ENCODE measurements around the gene GCH1.
"Not testable (repeated sequence)": the region's sequence is repeated elsewhere in the genome, so short reads cannot be mapped to it uniquely, and the experiment has no call there.

Gene GCH1

DNA sequence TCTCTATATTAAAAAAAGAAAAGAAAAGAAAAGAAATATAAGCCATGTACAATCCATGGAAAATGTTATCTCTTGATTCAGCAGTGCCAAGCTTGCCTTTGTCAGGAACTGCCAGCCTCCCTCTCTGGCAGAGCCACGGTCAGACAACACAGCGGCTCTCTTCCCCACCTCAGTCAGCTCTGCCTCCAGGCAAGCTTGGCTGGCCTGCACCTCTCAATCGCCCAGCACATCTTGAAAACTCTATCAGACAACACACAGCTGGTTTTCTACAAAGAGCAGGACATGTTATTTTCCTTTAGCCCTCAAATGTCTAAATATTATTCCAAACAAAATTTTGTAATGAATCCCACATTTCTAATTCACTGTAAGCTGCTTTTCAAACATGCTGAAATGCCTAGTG, 20.0 kb upstream of the GCH1 start:
- no peak for FAIRE-seq

GRCh38 chr14:54920052-54920451, 17.4 kb upstream of the GCH1 start:
- TF ChIP-seq CTCF (IDR thresholded peaks at IDR 0.05; ENCODE audit: insufficient read depth, missing control alignments) = no peak
- FAIRE-seq = no peak
- no peak for DNase-seq (ENCODE audit: insufficient read length, low spot score)

More for the DNA sequence above, 20.0 kb upstream of the GCH1 start:
- no peak for DNase-seq (ENCODE audit: insufficient read length, low spot score)
- no peak for TF ChIP-seq CTCF (IDR thresholded peaks at IDR 0.05; ENCODE audit: insufficient read depth, missing control alignments)

- DNase-seq (ENCODE audit: insufficient read length, low spot score) (no peak), FAIRE-seq (no peak)
- no peak for TF ChIP-seq CTCF (IDR thresholded peaks at IDR 0.05; ENCODE audit: insufficient read depth, missing control alignments)
These were observed 16.7 kb upstream of the GCH1 start for GRCh38 chr14:54919330-54919729.

GRCh38 chr14:54918427-54918826, 15.8 kb upstream of the GCH1 start:
- TF ChIP-seq CTCF (IDR thresholded peaks at IDR 0.05; ENCODE audit: insufficient read depth, missing control alignments) = no peak
- DNase-seq (ENCODE audit: insufficient read length, low spot score) (no peak), FAIRE-seq (no peak)

GRCh38 chr14:54916101-54916500, 13.5 kb upstream of the GCH1 start:
- DNase-seq (ENCODE audit: insufficient read length, low spot score) (no peak), FAIRE-seq (no peak)
- TF ChIP-seq CTCF (IDR thresholded peaks at IDR 0.05; ENCODE audit: insufficient read depth, missing control alignments) = no peak

GRCh38 chr14:54909817-54910558, 7.4 kb upstream of the GCH1 start:
- no peak for FAIRE-seq
- DNase-seq (ENCODE audit: insufficient read length, low spot score) = no peak
- no peak for TF ChIP-seq CTCF (IDR thresholded peaks at IDR 0.05; ENCODE audit: insufficient read depth, missing control alignments)

DNA sequence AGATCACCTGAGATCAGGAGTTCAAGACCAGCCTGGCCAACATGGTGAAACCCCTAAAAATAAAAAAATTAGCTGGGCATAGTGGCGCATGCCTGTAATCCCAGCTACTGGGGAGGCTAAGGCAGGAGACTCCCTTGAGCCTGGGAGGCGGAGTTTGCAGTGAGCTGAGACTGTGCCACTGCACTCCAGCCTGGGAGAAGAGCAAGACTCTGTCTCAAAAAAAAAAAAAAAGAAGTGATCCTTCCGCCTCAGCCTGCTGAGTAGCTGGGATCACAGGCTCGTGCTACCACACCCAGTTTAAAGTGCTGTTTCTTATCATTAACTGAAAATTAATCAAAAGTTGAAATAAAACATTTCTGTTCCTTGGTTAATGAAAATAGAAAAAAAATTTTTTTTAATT, 6.3 kb upstream of the GCH1 start:
- FAIRE-seq; DNase-seq (ENCODE audit: insufficient read length, low spot score): not testable (repeated sequence)

Data from D721Med (cell line).